ENCODE data around the gene SOHLH1. TPM values are rescaled to one million over a fixed set of nuclear protein-coding genes. Genes with fewer than 3 reads are reported as not detected.

SOHLH1 gene
- total RNA-seq, 1 experiment from 2014 or later = not detected

- no peak for TF ChIP-seq USF1 (CRISPR knock-in tag; IDR thresholded peaks at IDR 0.05)
Observed at GRCh38 chr9:135731454-135731853, 32.2 kb upstream of the SOHLH1 start (continued).

DNA sequence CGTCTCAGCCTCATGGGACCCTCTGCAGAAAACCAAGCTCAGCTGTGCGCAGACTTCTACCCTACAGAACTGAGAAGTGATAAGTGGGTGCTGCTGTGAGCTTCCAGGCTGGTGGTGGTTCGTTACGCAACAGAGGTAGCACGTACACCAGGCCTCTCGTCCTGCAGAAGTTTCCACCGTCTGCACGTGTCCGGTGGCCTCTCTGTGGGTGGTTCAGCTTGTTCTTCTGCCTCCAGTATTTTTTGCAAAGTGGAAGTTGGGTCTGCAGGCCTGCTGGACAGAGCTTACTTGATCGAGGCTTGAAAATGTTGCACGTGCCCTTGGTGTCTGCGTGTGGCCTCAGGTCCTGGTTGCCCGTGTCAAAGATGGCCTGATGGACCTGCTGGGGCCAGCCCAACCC is 30.2 kb upstream of the SOHLH1 start:
- Mint-ChIP-seq H3K4me1 (peaks cover 13% of the 10 kb centered on the region), H3K9me3 (peaks cover 20% of the 10 kb centered on the region), H3K36me3 (peaks cover 21% of the 10 kb centered on the region), H3K27ac (no peak overlapping the region), H3K4me3 (no peak overlapping the region), H3K27me3 (ENCODE audit: low read depth) (peaks cover 7% of the 10 kb centered on the region)
- TF ChIP-seq, protein P1, sequence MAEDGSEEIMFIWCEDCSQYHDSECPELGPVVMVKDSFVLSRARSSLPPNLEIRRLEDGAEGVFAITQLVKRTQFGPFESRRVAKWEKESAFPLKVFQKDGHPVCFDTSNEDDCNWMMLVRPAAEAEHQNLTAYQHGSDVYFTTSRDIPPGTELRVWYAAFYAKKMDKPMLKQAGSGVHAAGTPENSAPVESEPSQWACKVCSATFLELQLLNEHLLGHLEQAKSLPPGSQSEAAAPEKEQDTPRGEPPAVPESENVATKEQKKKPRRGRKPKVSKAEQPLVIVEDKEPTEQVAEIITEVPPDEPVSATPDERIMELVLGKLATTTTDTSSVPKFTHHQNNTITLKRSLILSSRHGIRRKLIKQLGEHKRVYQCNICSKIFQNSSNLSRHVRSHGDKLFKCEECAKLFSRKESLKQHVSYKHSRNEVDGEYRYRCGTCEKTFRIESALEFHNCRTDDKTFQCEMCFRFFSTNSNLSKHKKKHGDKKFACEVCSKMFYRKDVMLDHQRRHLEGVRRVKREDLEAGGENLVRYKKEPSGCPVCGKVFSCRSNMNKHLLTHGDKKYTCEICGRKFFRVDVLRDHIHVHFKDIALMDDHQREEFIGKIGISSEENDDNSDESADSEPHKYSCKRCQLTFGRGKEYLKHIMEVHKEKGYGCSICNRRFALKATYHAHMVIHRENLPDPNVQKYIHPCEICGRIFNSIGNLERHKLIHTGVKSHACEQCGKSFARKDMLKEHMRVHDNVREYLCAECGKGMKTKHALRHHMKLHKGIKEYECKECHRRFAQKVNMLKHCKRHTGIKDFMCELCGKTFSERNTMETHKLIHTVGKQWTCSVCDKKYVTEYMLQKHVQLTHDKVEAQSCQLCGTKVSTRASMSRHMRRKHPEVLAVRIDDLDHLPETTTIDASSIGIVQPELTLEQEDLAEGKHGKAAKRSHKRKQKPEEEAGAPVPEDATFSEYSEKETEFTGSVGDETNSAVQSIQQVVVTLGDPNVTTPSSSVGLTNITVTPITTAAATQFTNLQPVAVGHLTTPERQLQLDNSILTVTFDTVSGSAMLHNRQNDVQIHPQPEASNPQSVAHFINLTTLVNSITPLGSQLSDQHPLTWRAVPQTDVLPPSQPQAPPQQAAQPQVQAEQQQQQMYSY (CRISPR knock-in tag; IDR thresholded peaks at IDR 0.05) = no peak
- TF ChIP-seq KAT7 (CRISPR knock-in tag; IDR thresholded peaks at IDR 0.05; ENCODE audit: borderline replicate concordance) (no peak), USF1 (CRISPR knock-in tag; IDR thresholded peaks at IDR 0.05) (no peak), ZNF423 (CRISPR knock-in tag; IDR thresholded peaks at IDR 0.05) (no peak), RELA (CRISPR knock-in tag; IDR thresholded peaks at IDR 0.05; ENCODE audit: borderline replicate concordance) (no peak), RORB (CRISPR knock-in tag; IDR thresholded peaks at IDR 0.05) (no peak), ZNF232 (CRISPR knock-in tag; IDR thresholded peaks at IDR 0.05) (no peak), GABPB1 (CRISPR knock-in tag; IDR thresholded peaks at IDR 0.05) (no peak), SMAD3 (CRISPR knock-in tag; IDR thresholded peaks at IDR 0.05; ENCODE audit: borderline replicate concordance) (no peak), CREM (CRISPR knock-in tag; IDR thresholded peaks at IDR 0.05) (no peak), E2F1 (CRISPR knock-in tag; IDR thresholded peaks at IDR 0.05) (no peak), ZNF219 (CRISPR knock-in tag; IDR thresholded peaks at IDR 0.05; ENCODE audit: borderline replicate concordance) (no peak), AR (CRISPR knock-in tag; IDR thresholded peaks at IDR 0.05) (no peak), PREB (CRISPR knock-in tag; IDR thresholded peaks at IDR 0.05; ENCODE audit: borderline replicate concordance) (no peak), SOX15 (CRISPR knock-in tag; IDR thresholded peaks at IDR 0.05) (no peak), NFE2L1 (CRISPR knock-in tag; IDR thresholded peaks at IDR 0.05) (no peak)
- TF ChIP-seq, protein P2, sequence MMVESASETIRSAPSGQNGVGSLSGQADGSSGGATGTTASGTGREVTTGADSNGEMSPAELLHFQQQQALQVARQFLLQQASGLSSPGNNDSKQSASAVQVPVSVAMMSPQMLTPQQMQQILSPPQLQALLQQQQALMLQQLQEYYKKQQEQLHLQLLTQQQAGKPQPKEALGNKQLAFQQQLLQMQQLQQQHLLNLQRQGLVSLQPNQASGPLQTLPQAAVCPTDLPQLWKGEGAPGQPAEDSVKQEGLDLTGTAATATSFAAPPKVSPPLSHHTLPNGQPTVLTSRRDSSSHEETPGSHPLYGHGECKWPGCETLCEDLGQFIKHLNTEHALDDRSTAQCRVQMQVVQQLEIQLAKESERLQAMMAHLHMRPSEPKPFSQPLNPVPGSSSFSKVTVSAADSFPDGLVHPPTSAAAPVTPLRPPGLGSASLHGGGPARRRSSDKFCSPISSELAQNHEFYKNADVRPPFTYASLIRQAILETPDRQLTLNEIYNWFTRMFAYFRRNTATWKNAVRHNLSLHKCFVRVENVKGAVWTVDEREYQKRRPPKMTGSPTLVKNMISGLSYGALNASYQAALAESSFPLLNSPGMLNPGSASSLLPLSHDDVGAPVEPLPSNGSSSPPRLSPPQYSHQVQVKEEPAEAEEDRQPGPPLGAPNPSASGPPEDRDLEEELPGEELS (CRISPR knock-in tag; IDR thresholded peaks at IDR 0.05) = no peak
- POLR2A ChIA-PET = no interaction called here
- DNase-seq (ENCODE audit: low spot score) = no peak
- CTCF ChIA-PET = interaction anchor here (0.5 kb wide), 1 partner anchor 56 kb away, joined by 5 read pairs; no protein-coding TSS in a partner anchor
- ATAC-seq = no peak

All from WTC11 (cell line).